DMS114 treated with DMSO at 0.1 percent for 48 hours (cell line): ENCODE results near the gene PDE6A.
A peak's percentile ranks its signal among the peaks of the same experiment; 100 is the strongest.
"Not testable (repeated sequence)": the region's sequence is repeated elsewhere in the genome, so short reads cannot be mapped to it uniquely, and the experiment has no call there.

Source experiments
- DNase-seq: peaks from one replicate; lab custom pipeline; 2025; ENCODE audit not compliant: unreplicated experiment; lab: John Stamatoyannopoulos, UW

PDE6A gene

GRCh38 chr5:149953436-149954121 lies 9.0 kb upstream of the PDE6A start:
- DNase-seq = no peak

- no peak for DNase-seq
These were observed 6.7 kb upstream of the PDE6A start for GRCh38 chr5:149951138-149951749.

GRCh38 chr5:149948993-149949392 lies 4.4 kb upstream of the PDE6A start:
- no peak for DNase-seq

- no peak for DNase-seq
These were observed 1.5 kb upstream of the PDE6A start for GRCh38 chr5:149946118-149946517.

- DNase-seq = not testable (repeated sequence)
These were observed 1.2 kb downstream of the PDE6A start for GRCh38 chr5:149943177-149943949.

GRCh38 chr5:149942741-149943169 lies 1.8 kb downstream of the PDE6A start:
- DNase-seq = not testable (repeated sequence)

- DNase-seq = no peak
These were observed 2.4 kb downstream of the PDE6A start for GRCh38 chr5:149942199-149942598.

GRCh38 chr5:149941795-149942194 lies 2.8 kb downstream of the PDE6A start:
- no peak for DNase-seq

- DNase-seq = no peak
These were observed 3.5 kb downstream of the PDE6A start for GRCh38 chr5:149940941-149941644.

GRCh38 chr5:149940077-149940574 lies 4.5 kb downstream of the PDE6A start:
- no peak for DNase-seq

- DNase-seq = no peak
These were observed 5.0 kb downstream of the PDE6A start for GRCh38 chr5:149939546-149939945.

- DNase-seq = no peak
These were observed 5.7 kb downstream of the PDE6A start for GRCh38 chr5:149938791-149939358.

- DNase-seq = no peak
These were observed 6.3 kb downstream of the PDE6A start for GRCh38 chr5:149938279-149938678.

- no peak for DNase-seq
These were observed 7.0 kb downstream of the PDE6A start for GRCh38 chr5:149937610-149938009.

GRCh38 chr5:149936700-149937091 lies 7.9 kb downstream of the PDE6A start:
- DNase-seq = no peak

- no peak for DNase-seq
These were observed 8.4 kb downstream of the PDE6A start for GRCh38 chr5:149936044-149936699.

- DNase-seq = no peak
These were observed 9.1 kb downstream of the PDE6A start for GRCh38 chr5:149935431-149935901.

GRCh38 chr5:149932445-149933350 lies 11.9 kb downstream of the PDE6A start:
- peak; percentile 71 for DNase-seq

- peak; percentile 72 for DNase-seq
These were observed 12.6 kb downstream of the PDE6A start for GRCh38 chr5:149931992-149932436.
